GM12878 (cell line): ENCODE data around the gene ZNF583. TPM values are rescaled to one million over a fixed set of nuclear protein-coding genes. Genes with fewer than 3 reads are reported as not detected.
A peak's percentile ranks its signal among the peaks of the same experiment; 100 is the strongest.

ENCODE experiments used
- ATAC-seq: fragments of 200-7000 bp; cut with Tn5 transposase; 3 replicates; pipeline ENCODE4 v1.9.1; 2020; ENCODE audit warnings: mild to moderate bottlenecking, moderate library complexity
- Bru-seq: library from RNA; stranded (reverse); fragments of 400-500 nt; gene quantifications from one replicate; lab custom pipeline; 2021; lab: Mats Ljungman, UMichigan
- BruChase-seq, 2 experiments: library from RNA; stranded (reverse); fragments of 400-500 nt; gene quantifications; one replicate each; lab custom pipeline; 2021; lab: Mats Ljungman, UMichigan
- BruUV-seq: library from RNA; stranded (reverse); fragments of 400-500 nt; replicated peaks from 2 replicates; lab custom pipeline; 2021; lab: Mats Ljungman, UMichigan
- CTCF ChIA-PET: fragments of 300-600 bp; sonication (Branson Sonifier 250); formaldehyde crosslinking; extraction: SDS; loops from one replicate; lab custom pipeline; 2021; ENCODE audit warnings: inconsistent platforms; lab: Yijun Ruan, JAX
- POLR2A ChIA-PET: fragments of 350-600 bp; formaldehyde crosslinking; extraction: SDS; loops from one replicate; lab custom pipeline; 2021; ENCODE audit warnings: inconsistent platforms; lab: Charles Lee
- RAD21 ChIA-PET: fragments of 300-600 bp; sonication (Branson Sonifier 250); formaldehyde crosslinking; loops from one replicate; lab custom pipeline; 2023; ENCODE audit warnings: antibody characterized with exemption; ENCODE audit not compliant: unreplicated experiment; lab: Charles Lee
- SMC1A ChIA-PET: fragments of 300-600 bp; sonication (Branson Sonifier 250); formaldehyde crosslinking; loops from one replicate; lab custom pipeline; 2023; ENCODE audit not compliant: unreplicated experiment, uncharacterized antibody; lab: Charles Lee
- DNase-seq: peaks from one replicate; pipeline ENCODE4 v3.0.0-alpha.2; 2011; ENCODE audit warnings: low read depth, low spot score
- FAIRE-seq: peaks from 3 replicates; lab custom pipeline; 2011; peaks lifted over from hg19 to GRCh38; lab: Jason Lieb, UNC
- H2AFZ ChIP-seq: 2 replicates; pipeline ENCODE4 v1.6.0; 2011; ENCODE audit warnings: low read depth, low read length, control low read depth; ENCODE audit not compliant: control insufficient read depth
- H3K27ac ChIP-seq: 2 replicates; pipeline ENCODE4 v1.5.1; 2011; ENCODE audit warnings: control low read depth; ENCODE audit not compliant: control insufficient read depth, insufficient read depth
- H3K27me3 ChIP-seq, 2 experiments: replicated peaks in 1 of 2; 2 replicates each; pipeline versions ENCODE4 v1.6.0 to v1.6.1; 2011; ENCODE audit warnings: low read length in 1 of 2; ENCODE audit not compliant: control insufficient read depth in 2 of 2, insufficient read depth in 2 of 2
- H3K36me3 ChIP-seq, 2 experiments: 2 replicates each; pipeline ENCODE4 v1.5.1; 2011; ENCODE audit warnings: low read length in 1 of 2; ENCODE audit not compliant: control insufficient read depth in 2 of 2, insufficient read depth in 2 of 2
- H3K4me1 ChIP-seq: 2 replicates; pipeline ENCODE4 v1.6.1; 2011; ENCODE audit warnings: mild to moderate bottlenecking, low read length, moderate library complexity, mixed read lengths; ENCODE audit not compliant: control insufficient read depth, insufficient read depth
- H3K4me2 ChIP-seq: 2 replicates; pipeline ENCODE4 v1.6.0; 2011; ENCODE audit warnings: control low read depth; ENCODE audit not compliant: control insufficient read depth, insufficient read depth
- H3K4me3 ChIP-seq: fragments of 200-600 bp; sonication (generic); 2 replicates; pipeline ENCODE4 v1.5.1; 2016
- H3K79me2 ChIP-seq: 2 replicates; pipeline ENCODE4 v1.6.0; 2011; ENCODE audit warnings: low read length; ENCODE audit not compliant: control insufficient read depth, insufficient read depth
- H3K9ac ChIP-seq: 2 replicates; pipeline ENCODE4 v1.8.0; 2011; ENCODE audit warnings: low read length, control low read depth, mixed read lengths; ENCODE audit not compliant: control insufficient read depth, insufficient read depth
- H3K9me3 ChIP-seq: replicated peaks from 3 replicates; pipeline ENCODE4 v1.5.1; 2011; ENCODE audit warnings: mild to moderate bottlenecking, low read length; ENCODE audit not compliant: control insufficient read depth, insufficient read depth
- H4K20me1 ChIP-seq: 2 replicates; pipeline ENCODE4 v1.6.0; 2011; ENCODE audit not compliant: control insufficient read depth, insufficient read depth
- DPF2 ChIP-seq: fragments of 450-650 bp; IDR thresholded peaks from 2 replicates; pipeline ENCODE4 v1.6.1; 2017; ENCODE audit warnings: mild to moderate bottlenecking
- ESRRA ChIP-seq: IDR thresholded peaks from 2 replicates; pipeline ENCODE4 v1.6.1; 2012; ENCODE audit warnings: mild to moderate bottlenecking, low read length, improper control_type of control experiment
- ETV6 ChIP-seq, 2 experiments: fragments of 450-650 bp in 1 of 2; IDR thresholded peaks in 1 of 2; conservative IDR thresholded peaks in 1 of 2; 2 replicates each; pipeline ENCODE4 v1.6.1; 2014; ENCODE audit warnings: antibody characterized with exemption in 1 of 2, borderline replicate concordance in 1 of 2, low read depth in 1 of 2, mild to moderate bottlenecking in 1 of 2, moderate library complexity in 1 of 2
- HDGF ChIP-seq: fragments of 450-650 bp; IDR thresholded peaks from 2 replicates; pipeline ENCODE4 v1.6.1; 2016; ENCODE audit warnings: antibody characterized with exemption
- IKZF1 ChIP-seq: fragments of 450-650 bp; conservative IDR thresholded peaks from 2 replicates; pipeline ENCODE4 v1.6.1; 2017; ENCODE audit warnings: antibody characterized with exemption, mild to moderate bottlenecking
- IRF3 ChIP-seq: fragments of 450-650 bp; IDR thresholded peaks from 2 replicates; pipeline ENCODE4 v1.6.1; 2014; ENCODE audit warnings: mild to moderate bottlenecking
- MAX ChIP-seq: IDR thresholded peaks from 2 replicates; pipeline ENCODE4 v1.6.1; 2012; ENCODE audit warnings: low read depth, low read length, improper control_type of control experiment
- NKRF ChIP-seq: fragments of 450-650 bp; conservative IDR thresholded peaks from 2 replicates; pipeline ENCODE4 v1.6.1; 2017; ENCODE audit warnings: mild to moderate bottlenecking, moderate library complexity
- PAX8 ChIP-seq: fragments of 450-650 bp; IDR thresholded peaks from 2 replicates; pipeline ENCODE4 v1.6.1; 2017; ENCODE audit warnings: mild to moderate bottlenecking, moderate library complexity
- PBX3 ChIP-seq: IDR thresholded peaks from 2 replicates; pipeline ENCODE4 v1.6.1; 2011; ENCODE audit warnings: mild to moderate bottlenecking, low read depth, low read length, moderate library complexity; ENCODE audit not compliant: insufficient replicate concordance
- SUZ12 ChIP-seq: fragments of 200-600 bp; sonication (generic); IDR thresholded peaks from one replicate; pipeline ENCODE4 v1.6.1; 2018; ENCODE audit warnings: antibody characterized with exemption, mild to moderate bottlenecking; ENCODE audit not compliant: unreplicated experiment
- WRNIP1 ChIP-seq: IDR thresholded peaks from 2 replicates; pipeline ENCODE4 v1.6.1; 2011; ENCODE audit warnings: low read depth, low read length, improper control_type of control experiment, borderline replicate concordance
- ZBED1 ChIP-seq: IDR thresholded peaks from 2 replicates; pipeline ENCODE4 v1.6.1; 2016; ENCODE audit warnings: borderline replicate concordance
- WGBS: methylation state at CpG from one replicate; pipeline ENCODE4 v1.1.6; 2016; ENCODE audit warnings: low lambda C conversion rate; ENCODE audit not compliant: insufficient replicate concordance, insufficient coverage; ENCODE audit errors: missing lambda C conversion rate; 5-methylcytosine and 5-hydroxymethylcytosine counted together
- in situ Hi-C: fragments of 300-500 bp; cut with MboI; formaldehyde crosslinking; loops from 9 replicates; pipeline ENCODE4 v1.14.3; 2018; ENCODE audit warnings: mixed read lengths
- intact Hi-C: fragments of 100-400 bp; cut with micrococcal nuclease; formaldehyde crosslinking; loops from one replicate; pipeline ENCODE4 v1.14.2; 2022; ENCODE audit not compliant: unreplicated experiment
- long read RNA-seq, 2 experiments: library from polyadenylated mRNA; unstranded; transcript quantifications; one replicate each; pipeline ENCODE4 v2.0.0, GENCODE V29; 2019 to 2020
- polyA minus RNA-seq, 3 experiments: library from RNA; depleted of rRNA, polyadenylated mRNA; stranded (reverse); fragments of >200 nt; gene quantifications; 2 replicates each; pipeline ENCODE4 v1.2.3, GENCODE V29; 2011
- polyA plus RNA-seq, 11 experiments: library from polyadenylated mRNA; depleted of rRNA in 4 of 11; unstranded in 6 of 11; stranded (reverse) in 5 of 11; fragments of >200 nt; fragmentation: Nextera tagmentation in 4 of 11; fragmentation: Illumina TruSeq in 1 of 11; extraction: Ambion mirVana in 4 of 11; extraction: Trizol in 1 of 11; gene quantifications; 1 replicate in 1 of 11; 2 replicates in 10 of 11; pipeline versions ENCODE4 v1.2.1 to v1.2.3, GENCODE V29; 2011 to 2016; ENCODE audit warnings: inconsistent platforms in 2 of 11, missing spikeins in 2 of 11, low read depth in 1 of 11
- total RNA-seq, 4 experiments: library from RNA; depleted of rRNA in 3 of 4; stranded (reverse); fragments of >200 nt in 3 of 4; fragmentation: Illumina TruSeq in 1 of 4; extraction: Trizol in 1 of 4; gene quantifications; 2 replicates each; pipeline versions ENCODE4 v1.2.1 to v1.2.3, GENCODE V29; 2013 to 2021

ZNF583 gene
- total RNA-seq (2013; cell fraction: nucleolus; rRNA removed), result 14.9 and 17.1 TPM in 2 replicates
- total RNA-seq (2014; rRNA removed) (1.0 and 1.2 TPM in 2 replicates), total RNA-seq (2014; rRNA removed; fragmentation: Illumina TruSeq; extraction: Trizol) (2.4 and 3.1 TPM in 2 replicates), total RNA-seq (2021) (1.6 and 1.8 TPM in 2 replicates), polyA plus RNA-seq (2011; rRNA removed) (1.4 and 2.5 TPM in 2 replicates), polyA plus RNA-seq (2014; fragmentation: Illumina TruSeq; extraction: Trizol) (1.4 and 2.0 TPM in 2 replicates), polyA plus RNA-seq (2014; fragmentation: Nextera tagmentation; extraction: Ambion mirVana) (under 1 TPM; 0.40 to 0.60 TPM), polyA plus RNA-seq (2014; rRNA removed) (0.54 and 1.3 TPM in 2 replicates), polyA plus RNA-seq (2016; fragmentation: Nextera tagmentation; extraction: Ambion mirVana) (1 to 10 TPM; 2.2 to 2.7 TPM), polyA minus RNA-seq (2011; rRNA and poly(A)+ RNA removed) (1.8 and 3.0 TPM in 2 replicates), Bru-seq, nascent RNA (percentile 50 among the genes with signal in this experiment), BruChase-seq, experiment 1, labeled RNA remaining after a 6-hour chase (percentile 36 among the genes with signal in this experiment), BruChase-seq, experiment 2, labeled RNA remaining after a 2-hour chase (percentile 42 among the genes with signal in this experiment)
- polyA plus RNA-seq (2011; ENCODE audit: low read depth), result 0.60 TPM
- 0.28 and 0.43 TPM in 2 replicates for polyA plus RNA-seq (2011; cell fraction: cytosol; rRNA removed)
- 0.78 and 0.90 TPM in 2 replicates for polyA plus RNA-seq (2011; cell fraction: nucleus; rRNA removed)
- polyA plus RNA-seq (2012), result 1.6 and 1.7 TPM in 2 replicates
- polyA minus RNA-seq (2011; cell fraction: cytosol; rRNA and poly(A)+ RNA removed), result 0.21 and 0.94 TPM in 2 replicates
- polyA minus RNA-seq (2011; cell fraction: nucleus; rRNA and poly(A)+ RNA removed), result 2.2 and 3.7 TPM in 2 replicates
- long read RNA-seq, experiment 1, result 0 reads
- long read RNA-seq, experiment 2, full-length matches to known transcripts, result 2 of 4 reads
- long read RNA-seq, experiment 2, partial matches to known transcripts, result 0 of 4 reads
- long read RNA-seq, experiment 2, other reads (novel, unspliced or antisense), result 2 of 4 reads

DNA sequence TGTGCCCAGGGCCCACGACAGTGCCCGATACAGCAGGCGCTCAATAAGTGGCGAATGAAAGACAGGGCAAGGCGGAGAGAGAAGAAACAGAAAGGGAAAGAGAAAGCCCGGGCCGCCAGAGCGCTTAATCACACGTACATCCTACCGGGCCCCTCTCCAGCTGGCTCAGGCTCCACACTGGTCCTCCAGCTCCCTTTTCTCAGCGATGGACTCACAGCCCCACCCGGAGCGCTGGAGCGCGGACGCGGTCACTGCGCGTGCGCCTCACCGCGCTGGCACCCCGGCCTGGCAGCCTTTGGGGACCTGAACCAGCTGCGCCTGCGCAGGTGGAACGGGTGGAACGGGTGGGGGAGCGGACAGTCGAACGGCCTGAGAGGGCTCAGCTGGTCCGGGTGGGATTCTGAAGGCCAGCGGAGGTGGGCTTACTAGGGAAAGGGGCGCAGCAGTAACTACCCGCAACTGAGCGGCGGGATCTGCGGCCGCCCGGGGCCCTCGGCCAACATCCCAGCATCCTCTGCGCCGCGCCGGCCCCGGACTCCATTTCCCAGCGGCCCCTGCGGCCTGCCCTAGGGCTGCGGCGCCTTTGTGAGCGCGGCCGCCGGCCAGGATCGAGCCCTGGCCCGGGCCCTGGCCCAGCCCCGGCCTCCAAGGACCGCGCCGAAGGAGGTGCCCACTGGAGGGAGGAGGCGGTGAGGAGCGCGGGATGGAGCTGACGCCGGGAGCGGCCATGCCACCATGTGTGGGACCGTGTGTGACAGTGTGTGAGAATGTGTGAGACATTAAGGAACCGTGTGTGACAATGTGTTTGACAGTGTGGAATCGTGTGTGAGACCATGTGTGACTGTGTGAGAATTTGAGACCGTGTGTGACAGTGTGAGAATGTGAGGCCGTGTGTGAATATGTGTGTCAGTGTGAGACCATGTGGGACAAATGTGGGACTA, at the start of gene ZNF583:
TSS of gene ZNF583 (plus strand) at position 569 of the 941 bp plus-strand sequence. CDS start 2,783 bp downstream, outside the sequence.
- peak; percentile 60 for DNase-seq
- CTCF ChIA-PET, result interaction anchor here (0.8 to 1.3 kb wide), 2 partner anchors 10 to 11 kb away, joined by 5 read pairs; partner anchors contain the start of gene ZNF582
- RAD21 ChIA-PET, result interaction anchor here (0.7 kb wide), 1 partner anchor 18 kb away, joined by 3 read pairs; no protein-coding TSS in a partner anchor
- peaks cover 5% of the 10 kb centered on the region; the same call in 1 of the 2 replicates for H3K79me2 ChIP-seq
- H3K4me1 ChIP-seq, result peaks cover 3% of the 10 kb centered on the region
- no peaks in the 10 kb centered on the region for H4K20me1 ChIP-seq
- H3K27me3 ChIP-seq, result no peaks in the 10 kb centered on the region
- no peak for FAIRE-seq
- H2AFZ ChIP-seq, result peak within 1 kb of the TSS; percentile 98
- 1% methylated on average over 66 of the region's 70 CpGs for WGBS
- peak within 1 kb of the TSS; percentile 90 for H3K9ac ChIP-seq
- peak within 1 kb of the TSS; percentile 92 for H3K27ac ChIP-seq
- peak within 1 kb of the TSS; percentile 95 for H3K4me2 ChIP-seq
- SMC1A ChIA-PET, result interaction anchor here (0.8 kb wide), 1 partner anchor 36 kb away, joined by 4 read pairs; no protein-coding TSS in a partner anchor
- POLR2A ChIA-PET, result interaction anchor here (0.8 kb wide), 1 partner anchor 9 kb away, joined by 3 read pairs; no protein-coding TSS in a partner anchor
- intact Hi-C loops (no loop called here), in situ Hi-C loops (no loop called here)
- peak within 1 kb of the TSS; percentile 95 for H3K4me3 ChIP-seq
- H3K9me3 ChIP-seq, result peaks cover 8% of the 10 kb centered on the region; the same call in 2 of the 3 replicates
- BruUV-seq, result no TSS peak
- no peaks in the 10 kb centered on the region for H3K36me3 ChIP-seq
- peak; percentile 98 for ATAC-seq
- TF ChIP-seq SUZ12 (no peak), ESRRA (no peak), HDGF (no peak), IKZF1 (peak; percentile 97), IRF3 (no peak), ETV6 (conservative IDR thresholded peaks at IDR 0.05 in 1 of 2, IDR thresholded peaks at IDR 0.05 in 1 of 2; ENCODE audit: borderline replicate concordance in 1 of 2, low read depth in 1 of 2) (no peak), DPF2 (0 out of 2 replicates have a peak, but pooled peaks have one; percentile 27), NKRF (peak; percentile 48; the same call in 1 of the 2 replicates), MAX (no peak), PBX3 (no peak), WRNIP1 (no peak), PAX8 (no peak), ZBED1 (no peak)
